ENCODE results near the gene BRINP2.

Gene BRINP2, protein sequence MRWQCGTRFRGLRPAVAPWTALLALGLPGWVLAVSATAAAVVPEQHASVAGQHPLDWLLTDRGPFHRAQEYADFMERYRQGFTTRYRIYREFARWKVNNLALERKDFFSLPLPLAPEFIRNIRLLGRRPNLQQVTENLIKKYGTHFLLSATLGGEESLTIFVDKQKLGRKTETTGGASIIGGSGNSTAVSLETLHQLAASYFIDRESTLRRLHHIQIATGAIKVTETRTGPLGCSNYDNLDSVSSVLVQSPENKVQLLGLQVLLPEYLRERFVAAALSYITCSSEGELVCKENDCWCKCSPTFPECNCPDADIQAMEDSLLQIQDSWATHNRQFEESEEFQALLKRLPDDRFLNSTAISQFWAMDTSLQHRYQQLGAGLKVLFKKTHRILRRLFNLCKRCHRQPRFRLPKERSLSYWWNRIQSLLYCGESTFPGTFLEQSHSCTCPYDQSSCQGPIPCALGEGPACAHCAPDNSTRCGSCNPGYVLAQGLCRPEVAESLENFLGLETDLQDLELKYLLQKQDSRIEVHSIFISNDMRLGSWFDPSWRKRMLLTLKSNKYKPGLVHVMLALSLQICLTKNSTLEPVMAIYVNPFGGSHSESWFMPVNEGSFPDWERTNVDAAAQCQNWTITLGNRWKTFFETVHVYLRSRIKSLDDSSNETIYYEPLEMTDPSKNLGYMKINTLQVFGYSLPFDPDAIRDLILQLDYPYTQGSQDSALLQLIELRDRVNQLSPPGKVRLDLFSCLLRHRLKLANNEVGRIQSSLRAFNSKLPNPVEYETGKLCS

DNA sequence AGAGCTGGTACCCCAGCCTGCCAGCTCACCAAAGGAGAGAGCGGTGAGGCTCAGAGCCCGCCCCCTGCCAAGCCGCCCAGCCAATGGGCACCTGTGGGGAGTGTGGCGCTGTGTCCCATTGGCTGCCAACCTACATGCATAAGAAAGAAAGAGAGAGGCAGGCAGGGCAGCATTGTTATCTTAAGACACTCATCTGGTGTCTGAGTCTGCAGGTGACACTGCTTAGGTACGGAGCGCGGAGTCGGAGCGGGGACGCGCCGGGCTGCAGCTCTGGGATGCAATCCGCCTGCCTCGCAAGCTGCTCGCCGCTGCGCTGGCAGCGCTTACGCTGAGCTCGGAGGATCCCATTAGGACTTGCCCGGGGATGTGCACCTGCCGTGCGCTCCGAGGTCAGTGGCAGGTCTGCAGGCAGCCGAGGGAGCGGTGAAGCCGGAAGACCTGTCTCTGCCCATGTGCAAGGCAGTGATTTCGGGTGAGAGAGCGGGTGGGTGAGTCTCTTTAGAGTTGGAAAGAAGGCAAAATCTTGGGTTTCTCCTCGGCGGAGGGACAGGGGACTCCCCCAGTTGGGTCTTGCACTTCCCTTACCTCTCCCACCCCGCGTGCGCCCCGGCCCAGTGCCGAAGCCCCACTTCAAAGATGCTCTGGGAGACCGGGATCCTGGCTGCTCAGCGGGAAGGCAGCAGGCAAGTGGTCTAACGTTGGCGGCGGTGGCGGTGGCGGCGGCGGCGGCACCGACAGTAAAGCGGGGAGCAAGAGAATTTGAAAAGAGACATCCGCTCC lies at the start of gene BRINP2:
Gene BRINP2, plus strand, starts transcription at position 203 of the 780 bp plus-strand sequence. CDS start 58,919 bp downstream, outside the sequence.
- DNase-seq (ENCODE audit: low read depth in 3 of 3): no peak

DNA sequence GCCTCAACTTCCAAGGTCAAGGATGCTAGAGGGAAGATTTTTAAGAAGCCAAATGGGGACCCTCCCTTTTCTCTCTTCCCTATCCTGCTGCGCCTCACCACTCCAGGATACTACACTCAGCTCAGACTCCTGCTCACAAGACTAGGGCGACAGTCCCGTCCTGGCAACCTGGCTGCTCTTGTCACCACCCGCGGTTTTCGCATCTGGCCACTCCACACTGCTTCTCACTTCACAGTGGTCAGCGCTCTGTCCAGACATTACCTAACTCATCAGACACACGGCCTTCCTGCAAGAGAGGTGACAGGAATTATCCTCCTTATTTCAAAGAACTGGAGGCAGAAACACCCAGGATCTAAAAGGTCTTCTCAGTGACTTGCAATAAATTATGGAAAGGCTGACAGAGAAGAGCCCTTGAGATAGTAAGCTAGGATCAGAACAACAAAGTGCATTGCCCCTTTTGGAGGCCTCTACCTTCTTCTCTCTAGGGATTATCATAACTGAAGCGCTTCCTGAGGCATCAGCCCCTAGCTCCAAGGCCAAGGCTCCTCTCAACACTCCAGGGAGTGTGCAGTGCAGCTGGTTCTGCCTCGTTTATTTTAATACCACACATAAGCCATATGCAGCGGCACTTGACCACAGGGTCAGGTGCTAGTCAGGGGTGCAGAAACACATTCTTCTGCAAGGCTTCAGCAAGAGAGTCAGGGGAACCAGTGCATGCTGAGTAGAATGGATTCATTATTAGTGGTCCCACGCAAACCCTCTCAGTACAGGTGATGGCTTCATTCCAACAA lies 48.1 kb upstream of the BRINP2 start:
- DNase-seq (ENCODE audit: low read depth in 3 of 3): no peak

DNA sequence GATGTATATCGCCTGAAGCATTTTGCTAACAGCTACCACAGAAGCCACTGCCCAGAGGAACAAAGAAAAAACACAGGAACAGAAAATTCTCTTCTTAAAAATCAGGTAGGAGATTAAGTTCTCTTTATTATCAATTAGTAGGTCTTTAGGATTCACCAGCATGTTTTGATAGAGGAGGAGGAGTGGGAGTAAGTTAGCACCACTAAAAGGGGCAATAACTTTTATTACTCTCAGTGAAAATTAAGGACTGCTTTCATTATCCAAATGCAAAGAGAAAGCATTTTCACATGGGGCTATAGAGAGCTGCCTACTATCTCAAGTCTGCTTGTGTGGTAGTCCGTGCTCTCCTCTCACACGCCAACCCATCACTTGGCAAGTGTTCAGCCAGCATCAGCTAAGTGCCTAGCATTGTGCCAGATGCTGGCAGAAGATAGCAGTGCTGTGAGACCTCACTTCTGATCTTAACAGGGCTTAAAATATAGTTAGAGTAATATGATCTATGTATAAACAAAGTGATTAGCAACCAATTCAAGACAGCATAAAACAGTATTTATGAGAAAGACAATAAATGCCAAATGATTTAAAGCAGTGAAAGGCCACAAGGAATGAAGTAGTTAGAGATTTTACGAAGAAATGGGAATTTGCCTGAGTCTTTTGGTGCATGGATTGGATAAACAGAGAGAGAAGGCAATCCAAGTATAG lies 46.0 kb upstream of the BRINP2 start:
- DNase-seq (ENCODE audit: low read depth in 3 of 3): no peak

DNA sequence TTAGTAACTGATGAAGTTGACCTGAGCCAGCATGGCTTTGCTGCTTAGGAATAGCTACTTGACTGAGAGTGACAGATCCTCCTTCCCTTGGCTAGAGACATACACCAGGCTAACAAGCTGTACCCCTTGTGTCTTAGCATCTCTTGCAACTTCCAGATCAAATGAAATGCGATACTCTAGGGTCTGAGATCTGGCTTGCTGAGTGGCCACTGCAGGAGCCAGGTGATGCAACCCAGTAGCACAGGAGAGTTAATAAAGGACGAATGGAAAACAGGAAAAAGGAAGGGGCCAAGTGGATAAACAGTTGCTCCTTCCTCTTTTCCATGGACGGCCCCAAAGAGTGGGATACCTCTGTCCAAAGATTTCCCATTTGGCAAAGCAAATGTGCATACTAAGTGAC lies 44.5 kb upstream of the BRINP2 start:
- no peak for DNase-seq (ENCODE audit: low read depth in 3 of 3)

DNA sequence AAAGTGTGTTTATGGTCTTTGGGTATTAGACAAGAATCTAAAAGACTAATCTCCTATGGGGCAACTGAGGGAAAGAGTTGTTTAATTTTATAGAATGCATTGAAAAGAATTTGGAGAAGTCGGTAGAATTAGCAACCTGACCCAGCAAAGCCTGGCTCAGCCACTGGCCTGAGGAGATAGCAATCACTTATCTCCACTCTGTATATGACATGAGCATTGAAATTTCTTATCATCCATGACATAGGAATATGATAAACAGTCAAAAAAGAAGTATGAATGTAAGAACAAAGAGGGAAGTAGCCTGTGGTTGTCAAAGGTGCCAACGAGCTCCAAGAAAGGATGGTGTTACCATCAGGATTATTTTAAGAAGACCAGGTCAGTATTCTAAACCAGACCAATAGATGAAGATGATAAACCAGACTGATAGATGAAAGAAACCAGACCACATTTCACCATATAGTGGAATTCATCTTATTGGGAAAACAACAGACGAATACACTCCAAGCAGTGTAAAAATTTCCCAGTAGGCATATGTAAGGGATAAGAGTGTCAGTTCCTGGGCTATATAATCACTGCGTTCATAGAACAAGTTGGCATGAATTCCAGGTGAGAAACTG lies 42.0 kb upstream of the BRINP2 start:
- no peak for DNase-seq (ENCODE audit: low read depth in 3 of 3)

DNA sequence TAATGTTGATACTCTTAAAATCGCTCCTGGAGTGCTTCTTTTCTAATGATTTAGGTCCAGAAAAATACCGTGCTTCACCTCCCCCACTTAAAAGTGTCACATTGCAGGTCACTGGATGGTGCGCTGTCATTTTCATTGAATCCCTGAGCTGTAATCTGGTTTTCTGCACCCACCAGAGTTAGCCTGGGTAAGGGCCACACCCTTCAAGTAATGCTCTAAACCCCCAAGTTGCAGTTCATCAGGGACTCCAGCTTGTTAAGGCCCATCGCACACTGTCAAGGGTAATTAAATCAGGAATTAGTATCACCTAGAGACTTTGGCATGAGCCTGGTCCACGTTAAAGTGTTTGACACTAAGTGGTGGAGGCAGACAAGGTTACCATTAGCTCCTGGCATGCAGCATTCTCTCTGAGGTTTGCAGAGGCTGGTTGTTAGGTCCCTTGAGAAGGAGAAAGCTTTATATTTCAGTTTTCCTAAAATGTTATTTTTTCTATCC lies 40.3 kb upstream of the BRINP2 start:
- DNase-seq (ENCODE audit: low read depth in 3 of 3): no peak

DNA sequence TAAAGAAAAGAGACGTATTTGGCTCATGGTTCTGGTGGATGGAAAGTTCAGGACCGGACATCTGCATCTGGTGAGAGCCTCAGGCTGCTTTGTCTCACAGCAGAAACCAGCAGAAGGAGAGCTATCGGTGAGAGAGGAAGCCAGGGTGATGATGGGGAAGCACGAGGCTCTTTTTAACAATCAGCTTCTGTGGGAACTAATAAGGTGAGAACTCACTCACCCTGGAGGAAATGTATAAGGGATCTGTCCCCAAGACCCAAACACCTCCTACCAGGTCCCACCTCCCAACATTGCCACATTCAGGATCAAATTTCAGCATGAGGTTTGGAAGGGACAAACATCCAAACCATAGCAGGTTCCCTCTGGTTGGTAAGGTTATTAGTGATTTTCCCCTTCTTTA lies 39.0 kb upstream of the BRINP2 start:
- no peak for DNase-seq (ENCODE audit: low read depth in 3 of 3)

DNA sequence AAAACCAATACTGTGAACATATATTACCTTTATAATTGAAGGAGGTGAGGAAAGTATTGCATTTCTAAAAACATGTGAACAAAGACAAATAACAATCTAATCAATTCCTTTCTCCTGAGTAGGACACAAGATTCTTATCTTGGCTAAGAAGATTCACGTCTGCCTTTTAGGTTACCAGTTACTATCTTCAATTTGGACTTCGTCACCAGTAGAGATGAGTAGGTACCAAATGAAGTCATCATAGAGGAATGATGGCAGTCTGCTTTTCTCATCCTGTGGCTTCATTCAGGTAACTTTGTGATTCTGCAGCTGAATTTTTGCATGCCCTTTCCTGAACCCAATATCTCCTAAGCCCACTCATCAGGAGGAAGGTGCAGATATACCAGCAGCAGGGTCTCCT lies 38.6 kb upstream of the BRINP2 start:
- DNase-seq (ENCODE audit: low read depth in 3 of 3): no peak

DNA sequence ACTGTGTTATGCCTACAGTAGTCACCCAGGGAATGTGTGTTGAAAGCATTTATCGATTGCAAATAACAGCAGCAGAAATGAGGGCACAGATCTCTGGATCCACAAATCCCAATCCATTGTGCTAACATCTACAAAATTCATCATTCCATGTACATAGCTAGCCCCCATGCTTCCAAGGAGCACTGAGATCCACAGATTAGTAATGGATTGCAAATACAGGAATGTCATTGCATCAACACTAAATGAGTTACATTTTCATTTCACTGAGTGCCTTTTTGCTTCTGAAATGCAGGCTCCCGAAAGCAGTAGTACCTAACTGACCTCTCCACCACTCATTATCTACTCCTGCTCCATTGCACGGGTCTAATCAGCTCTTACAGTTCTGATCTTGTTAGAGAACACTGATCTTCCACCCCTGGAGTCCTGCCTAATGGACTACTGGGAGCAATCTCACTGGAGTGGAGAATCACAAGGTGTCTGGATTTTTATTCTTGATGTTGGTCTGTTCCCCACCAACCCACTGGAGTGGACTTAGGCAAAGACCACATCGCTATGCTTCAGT lies 36.7 kb upstream of the BRINP2 start:
- DNase-seq (ENCODE audit: low read depth in 3 of 3): no peak

DNA sequence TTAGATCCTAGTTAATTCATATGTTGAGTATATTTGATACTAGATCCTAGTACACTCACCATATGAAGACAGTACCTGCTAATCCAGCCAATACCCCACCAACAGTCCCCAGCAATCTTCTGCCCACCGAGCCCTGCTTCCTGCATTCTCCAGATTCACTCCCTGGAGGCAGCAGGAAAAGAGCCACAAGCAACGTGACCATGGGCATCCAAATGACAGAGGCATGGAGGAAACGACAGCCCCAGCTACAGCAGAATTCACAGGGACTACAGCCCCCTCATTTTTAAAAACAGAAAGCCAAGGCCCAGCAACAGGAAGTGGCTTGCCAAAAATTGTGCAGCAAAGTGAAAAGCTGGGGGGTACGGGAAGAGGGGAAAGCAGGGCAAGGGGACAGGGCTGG lies 35.5 kb upstream of the BRINP2 start:
- no peak for DNase-seq (ENCODE audit: low read depth in 3 of 3)

DNA sequence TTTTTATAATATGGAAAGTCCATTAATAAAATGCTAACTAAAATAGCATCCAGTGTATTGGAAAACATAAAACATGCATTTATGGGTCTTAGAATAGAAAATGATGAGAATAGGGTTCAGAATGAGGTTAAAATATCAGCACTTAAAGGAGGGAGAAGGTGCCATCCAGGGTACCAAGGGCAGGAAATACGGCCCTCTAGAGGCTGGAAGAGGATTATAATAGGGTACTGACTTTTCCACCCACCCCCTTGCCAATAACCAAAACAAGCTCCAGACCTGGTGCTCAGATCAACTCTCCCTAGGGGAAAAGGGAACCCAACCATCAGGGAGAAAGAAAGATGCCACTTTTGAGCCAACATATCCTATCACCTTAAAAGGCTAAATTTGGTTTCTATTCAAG lies 32.9 kb upstream of the BRINP2 start:
- no peak for DNase-seq (ENCODE audit: low read depth in 3 of 3)

DNA sequence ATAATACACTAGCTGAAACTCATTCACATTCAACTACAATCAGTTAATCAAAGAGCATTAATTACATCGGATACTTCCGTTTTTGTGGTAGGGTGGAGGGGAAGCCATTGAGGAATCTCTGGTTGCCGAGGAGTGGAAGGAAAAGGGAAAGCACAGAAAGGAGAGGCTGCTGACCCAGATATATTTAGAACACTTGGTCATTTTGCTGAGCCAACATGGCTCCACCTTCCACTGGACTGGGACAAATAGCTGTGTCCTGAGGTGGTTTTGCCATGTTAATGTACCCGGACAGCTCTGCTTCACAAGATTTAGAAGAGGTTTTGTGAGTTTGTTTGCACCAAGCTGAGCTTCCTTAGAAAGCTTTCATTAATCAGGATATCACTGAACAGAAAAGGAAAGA lies 32.4 kb upstream of the BRINP2 start:
- no peak for DNase-seq (ENCODE audit: low read depth in 3 of 3)

DNA sequence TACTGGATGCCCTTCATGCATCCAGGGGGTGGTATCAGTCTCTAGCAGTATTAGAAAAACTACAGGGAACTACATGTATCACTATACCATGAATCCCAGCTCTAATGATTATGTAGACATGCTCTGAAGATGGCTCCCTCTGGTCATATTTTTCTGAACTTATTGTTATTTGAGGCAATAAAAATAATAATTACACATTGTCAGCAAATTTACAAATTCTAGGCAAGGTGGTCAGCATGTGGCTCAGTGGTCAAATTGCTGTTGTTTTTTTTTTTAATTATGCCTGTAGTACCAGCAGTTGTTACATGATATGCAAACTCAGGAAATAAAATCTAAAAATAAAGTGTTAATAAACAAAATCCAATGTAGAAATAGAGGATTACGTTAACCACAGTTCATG lies 28.7 kb upstream of the BRINP2 start:
- no peak for DNase-seq (ENCODE audit: low read depth in 3 of 3)

DNA sequence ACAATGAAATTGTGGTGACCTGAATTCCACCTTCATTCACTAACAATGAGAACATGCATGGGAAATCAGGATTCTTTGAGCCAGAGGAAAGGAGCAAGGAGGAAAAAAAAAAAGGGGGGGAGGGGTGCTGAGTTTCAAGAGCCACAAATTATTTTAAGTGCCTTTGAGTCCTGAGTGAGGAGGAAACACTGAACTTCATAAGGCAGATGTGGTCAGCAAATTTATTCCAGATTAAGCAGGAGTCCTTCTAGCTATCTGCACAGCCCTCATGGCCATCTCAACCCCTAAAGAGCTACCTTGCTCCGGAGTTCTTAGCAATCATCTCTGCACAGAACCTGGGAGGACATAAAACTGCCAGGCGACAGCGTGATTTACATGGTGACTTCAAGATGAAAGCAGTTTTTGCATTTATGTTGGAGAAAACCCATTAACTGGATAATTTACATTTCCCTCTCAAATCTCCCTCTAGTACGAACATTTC lies 27.9 kb upstream of the BRINP2 start:
- no peak for DNase-seq (ENCODE audit: low read depth in 3 of 3)

DNA sequence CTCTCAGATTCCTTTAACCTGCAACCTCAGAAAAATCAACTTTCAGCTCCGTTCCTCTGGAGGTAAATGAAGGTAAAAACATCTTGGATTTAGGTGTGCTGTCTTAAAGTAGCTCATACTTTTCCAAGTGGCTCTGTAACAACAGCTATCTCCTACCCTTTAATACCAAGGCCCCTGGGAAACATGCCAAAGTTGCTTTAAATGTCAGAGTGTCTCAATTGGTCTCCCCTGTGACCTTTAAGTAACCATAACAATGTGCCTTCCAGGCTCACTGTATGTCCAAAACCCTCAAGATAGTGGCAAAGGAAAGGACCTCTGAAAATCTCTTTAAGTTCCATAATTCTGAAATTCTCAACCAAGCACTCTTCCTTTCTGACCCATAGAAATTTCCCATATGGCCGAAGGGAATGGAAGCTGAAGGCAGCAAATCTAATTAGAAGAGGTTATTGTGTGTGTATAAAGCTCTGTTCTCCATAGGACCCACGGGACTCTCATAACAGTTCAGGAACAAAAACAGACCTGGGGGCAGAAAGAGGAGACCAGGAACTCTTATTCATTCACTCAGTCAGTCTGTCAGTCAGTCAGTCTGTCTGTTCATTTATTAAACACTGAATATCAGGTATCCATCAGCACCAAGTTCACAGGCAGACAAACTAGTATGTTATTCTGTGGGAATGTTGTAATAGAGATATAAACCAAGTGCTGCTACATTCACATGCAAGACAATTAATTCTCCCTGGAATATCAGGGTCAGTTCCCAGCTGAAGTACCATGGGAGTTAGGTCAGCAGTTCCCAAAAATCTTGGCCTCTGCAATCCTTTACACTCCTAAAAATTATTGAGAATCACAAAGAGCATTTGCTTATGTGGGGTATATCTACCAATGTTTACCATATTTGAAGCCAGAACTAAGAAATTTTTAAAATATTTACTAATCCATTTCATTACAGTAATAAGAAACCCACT lies 25.4 kb upstream of the BRINP2 start:
- DNase-seq (ENCODE audit: low read depth in 3 of 3): no peak

DNA sequence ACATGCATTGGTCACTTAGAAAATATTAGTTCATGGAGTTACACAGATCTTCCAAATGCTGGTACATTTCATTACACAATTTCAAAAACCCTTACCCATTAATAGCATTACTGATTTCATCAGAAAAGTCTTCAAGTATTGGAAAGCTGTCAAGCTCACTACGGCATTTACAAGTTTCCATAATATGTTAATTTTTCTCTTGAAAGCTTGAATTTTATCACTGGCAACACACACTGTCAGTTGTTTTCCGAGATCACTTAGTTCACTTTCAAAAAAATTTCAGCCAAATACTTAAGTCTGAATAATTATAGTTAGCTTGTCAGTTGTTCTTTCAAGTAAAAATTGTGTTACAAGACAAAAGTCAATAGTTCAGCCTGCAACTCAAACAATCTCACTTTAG lies 24.3 kb upstream of the BRINP2 start:
- DNase-seq (ENCODE audit: low read depth in 3 of 3): no peak

DNA sequence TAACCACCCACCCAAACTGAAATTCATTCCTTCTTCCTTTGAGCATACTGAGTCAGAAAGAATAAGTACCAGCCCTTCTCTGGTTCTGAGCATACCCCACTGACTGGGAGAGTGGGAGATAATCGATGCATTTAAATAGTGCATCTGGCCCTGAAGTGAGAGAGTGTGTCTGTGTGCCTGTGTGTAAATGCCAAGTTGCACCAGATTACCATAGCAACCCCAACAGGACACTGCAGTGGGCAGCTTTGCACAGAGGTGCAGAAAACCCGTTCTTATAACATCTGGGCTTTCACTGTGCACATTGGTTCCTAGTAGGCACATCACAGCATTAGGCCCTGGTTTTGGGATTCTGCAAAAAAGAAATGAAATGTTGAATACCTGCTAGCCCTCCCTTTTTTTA lies 8.5 kb upstream of the BRINP2 start:
- no peak for DNase-seq (ENCODE audit: low read depth in 3 of 3)

DNA sequence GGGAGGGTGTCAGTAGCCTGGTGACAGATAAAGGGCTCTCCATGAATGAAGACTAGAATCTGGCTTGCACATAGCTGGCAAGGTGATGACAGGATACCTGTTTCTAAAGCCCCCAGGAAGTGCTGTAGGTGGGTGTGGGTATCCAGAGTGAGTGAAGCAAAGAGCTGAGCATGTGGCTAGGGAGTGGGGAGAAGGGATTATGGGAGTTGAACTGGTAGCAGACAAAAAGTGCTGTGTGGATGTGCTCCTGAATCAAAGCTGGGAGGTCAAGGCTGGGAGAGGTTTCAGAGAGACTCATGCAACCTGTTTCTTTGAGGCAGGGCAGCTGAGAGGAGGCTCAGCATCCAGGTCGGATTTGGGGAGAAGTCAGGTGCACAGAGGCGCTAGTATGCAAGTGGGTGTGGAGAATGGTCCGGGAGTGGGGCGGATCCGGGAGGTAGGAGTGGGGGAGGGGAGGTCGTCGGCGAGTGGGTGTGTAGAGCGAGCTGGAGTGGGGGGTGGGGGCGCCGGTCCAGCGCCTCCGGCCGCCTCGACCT lies 6.8 kb upstream of the BRINP2 start:
- DNase-seq (ENCODE audit: low read depth in 3 of 3): no peak

Data from stimulated activated CD4-positive, alpha-beta T cell treated with anti-CD3 and anti-CD28 coated beads, TNF-alpha, amount 100 ng/mL, for 24 hours (primary cell).